Measurements from ENCODE around the gene ARID3A. TPM values are rescaled to one million over a fixed set of nuclear protein-coding genes. Genes with fewer than 3 reads are reported as not detected.

The ARID3A gene
- total and polyA plus RNA-seq, 2 experiments from 2014 or later, result 2.8 to 8.5 TPM

DNA sequence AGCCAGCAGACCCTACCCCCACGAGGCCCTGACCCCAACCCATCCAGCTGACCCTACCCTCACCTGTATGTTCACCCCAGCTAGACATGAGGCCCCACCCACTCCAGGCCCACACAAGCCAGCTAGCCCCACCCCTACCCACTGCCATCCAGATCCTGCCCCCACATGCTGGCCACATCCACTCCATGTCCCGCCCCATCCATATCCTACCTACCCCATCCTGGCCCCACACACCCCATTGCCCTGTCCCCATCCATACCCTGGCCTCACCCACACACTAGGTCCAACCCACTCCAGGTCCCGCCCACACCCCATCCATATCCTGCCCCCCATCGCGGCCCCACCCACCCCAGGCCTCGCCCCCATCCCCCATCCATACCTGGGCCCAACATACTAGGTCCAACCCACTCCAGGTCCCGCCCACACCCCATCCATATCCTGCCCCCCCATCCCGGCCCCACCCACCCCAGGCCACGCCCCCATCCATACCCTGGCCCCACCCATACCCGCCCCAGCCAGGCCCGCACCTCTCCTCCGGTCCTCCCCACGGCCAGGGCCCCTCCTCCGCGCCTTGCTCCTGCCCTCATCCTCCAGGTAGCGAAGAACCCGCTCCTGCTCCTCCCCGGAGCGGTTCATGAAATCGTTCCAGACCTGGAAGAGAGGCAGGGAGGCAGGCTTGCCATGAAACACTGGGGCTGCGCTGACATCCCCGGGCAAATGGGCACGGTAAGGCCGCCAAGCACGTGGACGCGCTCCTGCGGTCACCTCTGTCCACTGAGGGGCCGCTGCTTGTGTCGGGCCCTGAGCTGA is 25.3 kb upstream of the ARID3A start:
- Histone ChIP-seq H2AFZ (no peak overlapping the region), H3K4me1 (ENCODE audit: insufficient read depth) (no peaks in the 10 kb centered on the region), H3K79me2 (ENCODE audit: insufficient read depth) (peaks cover 33% of the 10 kb centered on the region), H3F3A (ENCODE audit: insufficient read depth) (no peaks in the 10 kb centered on the region), H3K27me3 (replicated peaks; ENCODE audit: insufficient read depth) (no peaks in the 10 kb centered on the region), H3K4me2 (ENCODE audit: unreplicated experiment) (no peak overlapping the region), H3K9ac (no peak overlapping the region), H3K9me2 (ENCODE audit: insufficient read depth) (no peaks in the 10 kb centered on the region), H3K4me3 (no peak overlapping the region), H4K20me1 (ENCODE audit: insufficient read depth) (no peaks in the 10 kb centered on the region), H3K9me3 (ENCODE audit: low read depth) (no peaks in the 10 kb centered on the region), H3K27ac (no peak overlapping the region), H3K36me3 (ENCODE audit: low read depth) (no peaks in the 10 kb centered on the region)
- WGBS, 2 experiments (ENCODE audit: low coverage in 1 of 2, low lambda C conversion rate in 2 of 2, missing lambda C conversion rate in 2 of 2), result 86 to 90% methylated on average over 16 to 30 of the region's 30 CpGs
- in situ Hi-C loops (cut with MboI), result no loop called here
- TF ChIP-seq EZH2phosphoT487 (IDR thresholded peaks at IDR 0.05; ENCODE audit: insufficient read depth, low read depth), result no peak
- no peak for TF ChIP-seq EZH2 (IDR thresholded peaks at IDR 0.05; ENCODE audit: insufficient read depth, poor library complexity, severe bottlenecking)
- no peak for DNase-seq

GRCh38 chr19:901216-902092 is 24.4 kb upstream of the ARID3A start:
- 95 to 96% methylated on average over 19 to 26 of the region's 27 CpGs for WGBS, 2 experiments (ENCODE audit: low coverage in 1 of 2, low lambda C conversion rate in 2 of 2, missing lambda C conversion rate in 2 of 2)
- in situ Hi-C loops (cut with MboI), result no loop called here

GRCh38 chr19:902093-902370 is 23.8 kb upstream of the ARID3A start:
- no peaks in the 10 kb centered on the region for H3K4me1 ChIP-seq (ENCODE audit: insufficient read depth)
- in situ Hi-C loops (cut with MboI), result no loop called here
- no peaks in the 10 kb centered on the region for H4K20me1 ChIP-seq (ENCODE audit: insufficient read depth)
- H3K36me3 ChIP-seq (ENCODE audit: low read depth), result no peaks in the 10 kb centered on the region
- no peak overlapping the region for H2AFZ ChIP-seq
- peaks cover 48% of the 10 kb centered on the region for H3K79me2 ChIP-seq (ENCODE audit: insufficient read depth)
- 96 to 98% methylated on average over 6 to 7 of the region's 7 CpGs for WGBS, 2 experiments (ENCODE audit: low coverage in 1 of 2, low lambda C conversion rate in 2 of 2, missing lambda C conversion rate in 2 of 2)
- no peak for TF ChIP-seq EZH2 (IDR thresholded peaks at IDR 0.05; ENCODE audit: insufficient read depth, poor library complexity, severe bottlenecking)
- TF ChIP-seq EZH2phosphoT487 (IDR thresholded peaks at IDR 0.05; ENCODE audit: insufficient read depth, low read depth), result no peak
- H3K4me2 ChIP-seq (ENCODE audit: unreplicated experiment), result no peak overlapping the region
- H3K27ac ChIP-seq, result no peak overlapping the region
- no peaks in the 10 kb centered on the region for H3K9me3 ChIP-seq (ENCODE audit: low read depth)
- no peaks in the 10 kb centered on the region for H3K9me2 ChIP-seq (ENCODE audit: insufficient read depth)
- H3K27me3 ChIP-seq (replicated peaks; ENCODE audit: insufficient read depth), result no peaks in the 10 kb centered on the region
- H3K9ac ChIP-seq, result no peak overlapping the region
- H3K4me3 ChIP-seq, result no peak overlapping the region
- DNase-seq, result no peak
- H3F3A ChIP-seq (ENCODE audit: insufficient read depth), result no peaks in the 10 kb centered on the region

More at GRCh38 chr19:901216-902092, 24.4 kb upstream of the ARID3A start:
- DNase-seq, result no peak
- Histone ChIP-seq H3K4me3 (no peak overlapping the region), H3K27me3 (replicated peaks; ENCODE audit: insufficient read depth) (no peaks in the 10 kb centered on the region), H3K79me2 (ENCODE audit: insufficient read depth) (peaks cover 43% of the 10 kb centered on the region), H3K9me2 (ENCODE audit: insufficient read depth) (no peaks in the 10 kb centered on the region), H3K4me2 (ENCODE audit: unreplicated experiment) (no peak overlapping the region), H3F3A (ENCODE audit: insufficient read depth) (no peaks in the 10 kb centered on the region), H3K27ac (no peak overlapping the region), H3K36me3 (ENCODE audit: low read depth) (no peaks in the 10 kb centered on the region), H4K20me1 (ENCODE audit: insufficient read depth) (no peaks in the 10 kb centered on the region), H3K9ac (no peak overlapping the region), H2AFZ (no peak overlapping the region), H3K4me1 (ENCODE audit: insufficient read depth) (no peaks in the 10 kb centered on the region), H3K9me3 (ENCODE audit: low read depth) (no peaks in the 10 kb centered on the region)
- TF ChIP-seq EZH2 (IDR thresholded peaks at IDR 0.05; ENCODE audit: insufficient read depth, poor library complexity, severe bottlenecking), result no peak

DNA sequence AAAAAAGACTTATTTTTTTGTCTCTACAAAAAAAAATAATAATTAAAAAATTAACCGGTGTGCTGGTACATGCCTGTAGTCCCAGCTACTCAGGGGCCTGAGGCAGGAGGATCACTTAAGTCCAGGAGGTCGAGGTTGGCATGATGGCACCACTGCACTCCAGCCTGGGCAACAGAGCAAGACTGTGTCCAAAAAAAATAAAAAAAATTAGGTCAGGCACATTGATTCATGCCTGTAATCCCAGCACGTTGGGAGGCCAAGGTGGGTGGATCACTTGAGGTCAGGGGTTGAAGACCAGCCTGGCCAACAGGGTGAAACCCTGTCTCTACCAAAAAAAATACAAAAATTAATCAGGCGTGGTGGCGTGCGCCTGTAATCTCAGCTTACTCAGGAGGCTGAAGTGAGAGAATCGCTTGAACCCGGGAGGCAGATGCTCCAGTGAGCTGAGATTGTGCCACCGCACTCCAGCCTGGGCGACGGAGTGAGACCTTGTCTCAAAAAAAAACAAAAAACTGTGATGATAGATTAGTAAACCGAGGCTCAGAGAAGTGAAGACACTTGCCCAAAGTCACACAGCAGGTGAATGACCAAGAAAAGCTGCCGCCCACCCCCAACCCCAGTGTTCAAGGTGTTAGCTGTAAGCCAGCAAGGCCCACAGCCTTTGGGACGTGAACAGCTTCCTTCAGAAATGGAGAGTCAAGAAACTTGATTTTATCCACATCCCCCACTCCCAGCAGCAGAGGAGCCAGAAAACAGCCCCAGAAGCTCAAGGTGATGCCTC is 23.2 kb upstream of the ARID3A start:
- 87% methylated on average over 14 of the region's 14 CpGs for WGBS, 2 experiments (ENCODE audit: low coverage in 1 of 2, low lambda C conversion rate in 2 of 2, missing lambda C conversion rate in 2 of 2)
- Histone ChIP-seq H3K9me3 (ENCODE audit: low read depth) (no peaks in the 10 kb centered on the region), H3K4me1 (ENCODE audit: insufficient read depth) (no peaks in the 10 kb centered on the region), H4K20me1 (ENCODE audit: insufficient read depth) (no peaks in the 10 kb centered on the region), H3K36me3 (ENCODE audit: low read depth) (no peaks in the 10 kb centered on the region), H3K9me2 (ENCODE audit: insufficient read depth) (no peaks in the 10 kb centered on the region), H3K27ac (no peak overlapping the region), H3F3A (ENCODE audit: insufficient read depth) (no peaks in the 10 kb centered on the region), H3K4me3 (no peak overlapping the region), H3K27me3 (replicated peaks; ENCODE audit: insufficient read depth) (no peaks in the 10 kb centered on the region), H2AFZ (no peak overlapping the region), H3K4me2 (ENCODE audit: unreplicated experiment) (no peak overlapping the region), H3K79me2 (ENCODE audit: insufficient read depth) (peaks cover 54% of the 10 kb centered on the region), H3K9ac (no peak overlapping the region)
- in situ Hi-C loops (cut with MboI), result no loop called here
- TF ChIP-seq EZH2phosphoT487 (IDR thresholded peaks at IDR 0.05; ENCODE audit: insufficient read depth, low read depth) (no peak), EZH2 (IDR thresholded peaks at IDR 0.05; ENCODE audit: insufficient read depth, poor library complexity, severe bottlenecking) (no peak)
- DNase-seq, result no peak
